OCI-LY3 (cell line): ENCODE measurements around the gene ADGRD1.

Experiments
- CTCF ChIP-seq: fragments of 200-600, 300-600 bp; sonication (generic); IDR thresholded peaks from 2 replicates; pipeline ENCODE4 v1.5.1; 2014; ENCODE audit warnings: antibody characterized with exemption, low read length, low read depth
- EZH2phosphoT487 ChIP-seq: fragments of 200-600 bp; shearing (Covaris generic); IDR thresholded peaks from 2 replicates; pipeline ENCODE4 v1.6.1; 2018; ENCODE audit warnings: antibody characterized with exemption, mixed run types, low read depth

DNA sequence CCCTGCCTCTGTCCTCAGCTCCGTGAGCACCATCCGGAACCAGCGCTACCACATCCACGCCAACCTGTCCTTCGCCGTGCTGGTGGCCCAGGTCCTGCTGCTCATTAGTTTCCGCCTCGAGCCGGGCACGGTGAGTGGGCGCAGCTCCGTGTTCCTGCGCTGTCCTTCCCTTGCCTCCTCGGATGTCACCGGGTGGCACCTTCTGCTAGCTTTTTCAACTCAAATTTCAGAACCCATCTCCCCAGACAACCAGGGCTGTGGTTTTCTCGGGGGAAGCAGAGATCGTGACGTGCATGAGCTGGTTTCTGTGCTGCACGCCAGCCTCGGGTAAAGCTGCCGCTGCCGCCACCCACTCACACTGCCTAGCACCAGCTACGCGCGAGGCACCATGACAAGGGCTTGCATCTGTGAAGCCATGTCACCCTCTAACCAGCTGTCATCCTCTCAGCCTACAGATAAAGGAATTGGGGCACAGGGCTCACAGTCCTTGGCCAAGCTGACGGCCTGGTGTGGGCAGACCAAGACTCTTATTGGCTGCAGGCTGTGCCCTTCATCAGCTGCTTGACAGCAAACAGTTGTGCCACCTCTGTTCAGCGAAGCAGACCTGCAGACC, 152.1 kb downstream of the ADGRD1 start:
- no peak for TF ChIP-seq CTCF
- TF ChIP-seq EZH2phosphoT487 = no peak
